GM21528 (cell line): ENCODE measurements around the gene JAK2.
"Not testable (repeated sequence)": the region's sequence is repeated elsewhere in the genome, so short reads cannot be mapped to it uniquely, and the experiment has no call there.

ENCODE experiments used
- ATAC-seq: cut with Tn5 transposase; IDR thresholded peaks from one replicate; pipeline ENCODE4 v1.9.1; 2021; ENCODE audit warnings: mild to moderate bottlenecking, moderate library complexity; ENCODE audit not compliant: unreplicated experiment, low FRiP score

Gene JAK2

DNA sequence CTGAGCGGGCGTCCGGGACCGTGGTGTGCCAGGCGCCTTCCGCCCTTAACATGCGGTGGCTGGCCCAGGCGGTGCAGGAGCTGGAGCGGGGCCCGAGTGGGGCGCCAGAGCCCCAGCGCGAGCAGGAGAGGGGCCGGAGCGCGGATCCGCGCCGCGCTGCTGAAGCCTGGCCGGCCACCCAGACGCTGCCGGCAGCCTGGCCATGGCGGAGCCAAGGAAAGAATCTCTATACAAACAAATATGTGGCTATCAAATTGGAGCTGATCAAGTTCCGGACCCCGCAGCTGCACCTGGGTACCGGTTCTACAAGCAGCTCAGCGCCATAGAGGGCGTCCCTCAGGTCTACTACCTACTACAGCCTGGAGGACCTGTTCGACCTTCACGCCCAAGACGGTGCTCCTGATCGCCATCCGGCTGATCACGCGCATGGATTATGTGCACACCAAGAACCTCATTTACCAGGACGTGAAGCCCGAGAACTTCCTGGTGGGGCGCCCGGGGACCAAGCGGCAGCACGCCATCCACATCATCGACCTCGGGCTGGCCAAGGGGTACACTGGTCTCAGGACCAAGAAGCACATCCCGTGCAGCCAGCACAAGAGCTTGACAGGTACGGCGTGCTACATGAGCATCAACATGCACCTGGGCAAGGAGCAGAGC, 55.8 kb downstream of the JAK2 start:
- ATAC-seq: no peak

DNA sequence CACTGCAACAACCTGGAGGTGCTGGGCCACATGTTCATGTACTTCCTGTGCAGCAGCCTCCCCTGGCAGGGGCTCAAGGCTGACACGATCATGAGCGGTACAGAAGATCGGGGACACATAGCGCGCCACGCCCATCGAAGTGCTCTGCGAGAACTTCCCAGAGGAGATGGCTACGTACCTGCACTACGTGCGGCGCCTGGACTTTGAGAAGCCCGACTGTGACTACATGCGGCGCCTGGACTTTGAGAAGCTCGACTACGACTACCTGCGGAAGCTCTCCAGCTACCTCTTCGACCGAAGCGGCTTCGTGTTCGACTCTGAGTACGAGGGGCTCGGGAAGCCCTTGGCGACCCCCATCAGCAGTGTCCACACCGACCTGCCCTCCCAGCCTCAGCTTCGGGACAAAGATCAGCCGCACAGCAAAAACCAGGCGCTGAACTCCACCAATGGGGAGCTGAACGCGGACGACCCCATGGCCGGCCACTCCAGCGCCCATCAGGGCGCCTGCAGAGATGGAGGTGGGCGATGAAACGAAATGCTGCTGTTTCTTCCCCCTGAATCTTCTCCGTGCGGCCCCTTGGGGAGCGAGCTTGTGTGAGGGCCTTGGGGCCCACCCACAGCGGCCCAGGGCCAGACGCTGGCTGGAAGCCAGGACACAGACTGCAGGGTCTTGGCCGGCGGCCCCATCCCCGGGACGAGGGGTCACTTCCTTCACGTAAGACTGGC, 56.5 kb downstream of the JAK2 start:
- no peak for ATAC-seq

DNA sequence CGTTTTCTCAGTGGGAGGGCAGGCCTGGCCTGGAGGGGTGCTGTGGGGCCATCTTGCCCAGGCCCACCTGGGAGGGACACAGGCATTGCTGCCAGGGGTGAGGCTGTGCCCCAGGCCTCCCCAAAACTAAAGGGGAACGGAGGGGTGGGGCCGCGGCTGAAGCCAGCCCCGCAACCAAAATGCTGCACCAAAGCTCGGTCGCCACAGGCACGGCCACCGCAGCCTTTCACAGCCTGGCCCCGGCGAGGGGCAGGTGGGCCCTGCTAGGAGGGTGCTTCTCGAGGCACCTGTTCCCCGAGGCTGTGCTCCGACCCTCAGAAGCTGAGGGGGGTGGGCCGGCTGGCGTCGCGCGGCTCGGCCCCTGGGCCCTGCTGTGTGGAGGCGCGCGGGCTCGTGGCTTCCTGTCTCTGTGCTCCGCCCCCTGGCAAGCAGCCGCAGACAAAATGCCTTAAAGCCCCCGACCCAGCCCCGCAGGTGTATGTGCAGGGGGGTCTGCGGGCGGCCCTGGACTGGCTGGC, 57.6 kb downstream of the JAK2 start:
- no peak for ATAC-seq

DNA sequence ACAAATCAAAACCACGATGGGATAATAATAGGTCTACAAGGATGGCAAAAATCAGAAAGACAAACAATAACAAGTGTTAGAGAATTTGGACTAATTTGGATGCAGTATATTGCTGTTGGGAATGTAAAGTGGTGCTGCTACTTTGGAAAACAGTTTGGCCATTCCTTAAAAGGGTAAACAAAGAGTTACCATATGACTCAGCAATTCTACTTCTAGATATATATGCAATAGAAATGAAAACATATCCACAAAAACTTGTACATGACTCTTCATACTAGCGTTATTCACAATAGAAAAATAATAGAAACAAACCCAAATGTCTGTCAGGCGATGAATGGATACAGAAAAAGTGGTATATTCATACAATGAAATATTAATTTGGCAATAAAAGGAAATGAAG, 58.3 kb downstream of the JAK2 start:
- no peak for ATAC-seq

GRCh38 chr9:5044160-5044559, 59.1 kb downstream of the JAK2 start:
- no peak for ATAC-seq

- ATAC-seq: no peak
Measured at GRCh38 chr9:5052838-5053237, 67.8 kb downstream of the JAK2 start.

DNA sequence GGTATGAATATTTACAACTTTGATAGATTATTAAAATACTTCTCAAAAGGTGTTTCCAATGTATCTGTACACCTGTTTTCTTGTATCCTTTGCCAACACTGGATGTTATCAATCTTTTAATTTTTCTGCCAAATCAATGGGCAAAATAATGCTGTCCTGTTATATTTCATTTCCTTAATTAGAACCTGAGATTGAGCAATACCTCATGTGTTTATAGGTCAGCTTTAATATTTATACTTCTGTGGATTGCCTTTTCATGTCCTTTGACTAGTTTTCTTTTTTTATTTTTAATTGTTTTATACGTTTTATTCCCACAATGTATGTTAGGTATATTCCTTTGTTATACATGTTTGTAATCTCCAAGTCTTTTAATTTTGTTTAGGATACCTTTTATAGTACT, 77.6 kb downstream of the JAK2 start:
- ATAC-seq: no peak

GRCh38 chr9:5072871-5073270, 87.8 kb downstream of the JAK2 start:
- no peak for ATAC-seq

- ATAC-seq: no peak
Measured at GRCh38 chr9:5073701-5074100, 88.6 kb downstream of the JAK2 start.

GRCh38 chr9:5085993-5086392, 100.9 kb downstream of the JAK2 start:
- no peak for ATAC-seq

- no peak for ATAC-seq
Measured at GRCh38 chr9:5089737-5090136, 104.7 kb downstream of the JAK2 start.

GRCh38 chr9:5095795-5096194, 110.7 kb downstream of the JAK2 start:
- no peak for ATAC-seq

GRCh38 chr9:5099466-5099865, 114.4 kb downstream of the JAK2 start:
- ATAC-seq: no peak

DNA sequence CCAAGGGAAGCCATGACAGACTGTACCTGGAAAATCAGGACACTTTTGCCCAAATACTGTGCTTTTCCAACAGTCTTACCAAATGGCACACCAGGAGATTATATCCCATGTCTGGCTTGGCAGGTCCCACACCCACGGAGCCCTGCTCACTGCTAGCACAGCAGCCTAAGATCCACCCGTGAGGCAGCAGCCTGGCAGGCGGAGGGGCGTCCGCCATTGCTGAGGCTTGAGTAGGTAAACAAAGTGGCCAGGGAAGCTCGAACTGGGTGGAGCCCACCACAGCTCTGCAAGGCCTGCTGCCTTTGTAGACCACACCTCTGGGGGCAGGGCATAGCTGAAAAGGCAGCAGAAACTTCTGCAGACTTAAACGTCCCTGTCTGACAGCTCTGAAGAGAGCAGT, 116.1 kb downstream of the JAK2 start:
- ATAC-seq: not testable (repeated sequence)

DNA sequence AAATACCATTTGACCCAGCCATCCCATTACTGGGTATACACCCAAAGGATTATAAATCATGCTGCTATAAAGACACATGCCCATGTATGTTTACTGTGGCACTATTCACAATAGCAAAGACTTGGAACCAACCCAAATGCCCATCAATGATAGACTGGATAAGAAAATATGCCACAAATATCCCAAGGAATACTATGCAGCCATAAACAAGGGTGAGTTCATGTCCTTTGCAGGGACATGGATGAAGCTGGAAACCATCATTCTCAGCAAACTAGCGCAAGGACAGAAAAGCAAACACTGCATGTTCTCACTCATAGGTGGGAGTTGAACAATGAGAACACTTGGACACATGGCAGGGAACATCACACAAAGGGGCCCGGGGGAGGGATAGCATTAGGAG, 121.4 kb downstream of the JAK2 start:
- ATAC-seq: not testable (repeated sequence)

DNA sequence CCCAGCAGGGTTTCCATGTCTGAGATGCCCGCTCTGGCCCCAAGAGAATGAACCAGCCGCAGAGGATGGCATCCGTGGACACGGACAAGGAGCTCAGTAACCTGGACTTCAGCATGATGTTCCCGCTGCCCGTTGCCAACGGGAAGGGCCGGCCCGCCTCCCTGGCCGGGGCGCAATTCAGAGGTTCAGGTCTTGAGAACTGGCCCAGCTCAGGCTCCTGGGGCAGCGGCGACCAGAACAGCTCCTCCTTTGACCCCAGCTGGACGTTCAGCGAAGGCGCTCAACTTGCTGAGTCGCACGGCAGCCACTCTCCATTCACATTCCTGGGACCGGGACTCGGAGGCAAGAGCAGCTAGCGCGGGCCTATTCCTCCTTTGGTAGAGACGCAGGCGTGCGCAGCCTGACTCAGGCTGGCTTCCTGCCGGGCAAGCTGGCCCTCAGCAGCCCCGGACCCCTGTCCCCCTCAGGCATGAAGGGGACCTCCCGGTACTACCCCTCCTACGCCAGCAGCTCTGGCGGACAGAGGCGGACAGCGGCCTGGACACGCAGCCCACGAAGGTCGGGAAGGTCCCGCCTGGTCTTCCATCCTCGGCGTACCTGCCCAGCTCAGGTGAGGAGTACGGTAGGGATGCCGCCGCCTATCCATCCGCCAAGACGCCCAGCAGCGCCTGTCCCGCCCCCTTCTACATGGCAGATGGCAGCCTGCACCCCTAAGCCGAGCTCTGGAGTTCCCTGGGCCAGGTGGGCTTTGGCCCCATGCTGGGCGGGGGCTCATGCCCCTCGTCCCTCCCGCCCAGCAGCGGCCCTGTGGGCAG, 126.0 kb downstream of the JAK2 start:
- no peak for ATAC-seq

DNA sequence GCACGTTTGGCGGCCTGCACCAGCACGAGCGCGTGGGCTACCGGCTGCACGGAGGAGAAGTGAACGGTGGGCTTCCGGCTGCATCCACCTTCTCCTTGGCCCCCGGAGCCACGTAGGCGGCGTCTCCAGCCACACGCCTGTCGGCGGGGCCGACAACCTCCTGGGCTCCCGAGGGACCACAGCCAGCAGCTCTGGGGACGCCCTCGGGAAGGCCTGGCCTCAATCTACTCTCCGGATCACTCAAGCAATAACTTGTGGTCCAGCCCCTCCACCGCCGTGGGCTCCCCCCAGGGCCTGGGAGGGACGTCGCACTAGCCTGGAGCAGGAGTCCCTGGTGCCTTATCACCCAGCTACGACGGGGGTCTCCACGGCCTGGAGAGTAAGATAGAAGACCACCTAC, 126.6 kb downstream of the JAK2 start:
- no peak for ATAC-seq

GRCh38 chr9:5112109-5112592, 127.1 kb downstream of the JAK2 start:
- no peak for ATAC-seq

DNA sequence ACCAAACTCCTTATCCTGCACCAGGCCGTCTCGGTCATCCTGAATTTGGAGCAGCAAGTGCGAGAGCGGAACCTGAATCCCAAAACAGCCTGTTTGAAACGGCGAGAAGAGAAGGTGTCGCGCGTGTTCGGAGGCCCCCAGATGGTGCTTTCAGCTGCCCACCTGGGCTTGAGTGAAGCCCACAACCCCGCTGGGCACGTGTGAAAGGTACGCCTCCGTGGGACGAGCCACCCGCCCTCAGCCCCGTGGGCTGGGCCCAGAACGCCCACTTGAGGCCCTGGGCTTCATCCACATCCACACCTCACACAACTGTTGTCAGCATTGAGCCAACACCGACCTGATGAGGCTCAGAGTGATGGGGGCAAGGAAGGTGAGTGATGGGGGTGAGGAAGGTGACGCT, 127.6 kb downstream of the JAK2 start:
- ATAC-seq: no peak

DNA sequence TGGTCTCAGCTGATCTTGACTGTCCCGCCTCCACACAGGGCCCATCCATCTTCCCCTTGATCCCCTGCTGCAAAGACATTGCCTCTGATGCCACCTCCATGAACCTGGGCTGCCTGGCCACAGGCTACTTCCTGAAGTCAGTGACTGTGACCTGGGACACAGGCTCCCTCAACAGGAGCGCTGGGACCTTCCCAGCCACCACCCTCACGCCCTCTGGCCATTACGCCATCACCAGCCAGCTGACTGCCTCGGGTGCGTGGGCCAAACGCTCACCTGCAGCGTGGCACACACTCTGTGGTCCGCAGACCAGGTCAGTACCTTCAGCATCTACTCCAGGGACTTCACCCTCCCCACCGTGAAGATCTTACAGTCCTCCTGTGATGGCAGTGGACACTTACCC, 128.5 kb downstream of the JAK2 start:
- ATAC-seq: no peak
